GM12865 (cell line): ENCODE data around the gene ARHGAP24.

Experiments used
- DNase-seq: peaks from one replicate; pipeline ENCODE4 v3.0.0; 2010; ENCODE audit warnings: low read depth
- H3K4me3 ChIP-seq: 2 replicates; pipeline ENCODE4 v1.5.1; 2011; ENCODE audit warnings: mild to moderate bottlenecking, low read depth, low read length, control low read depth
- CTCF ChIP-seq: IDR thresholded peaks from 2 replicates; pipeline ENCODE4 v1.5.1; 2011; ENCODE audit warnings: low read length, control low read depth, low read depth, inconsistent platforms; ENCODE audit not compliant: insufficient read depth; ENCODE audit errors: missing control alignments

The ARHGAP24 gene

GRCh38 chr4:85474818-85475630, at the start of gene ARHGAP24:
ARHGAP24 (plus strand) TSS chr4:85475150.
- H3K4me3 ChIP-seq = peak within 1 kb of the TSS; percentile 65
- TF ChIP-seq CTCF = no peak
- DNase-seq = peak; percentile 89

GRCh38 chr4:85426366-85426765, 48.6 kb upstream of the ARHGAP24 start:
- DNase-seq = no peak
- TF ChIP-seq CTCF = no peak
- no peak overlapping the region for H3K4me3 ChIP-seq

GRCh38 chr4:85427123-85427522, 47.8 kb upstream of the ARHGAP24 start:
- no peak for TF ChIP-seq CTCF
- H3K4me3 ChIP-seq = no peak overlapping the region
- DNase-seq = no peak

- TF ChIP-seq CTCF = no peak
- DNase-seq = no peak
- H3K4me3 ChIP-seq = no peak overlapping the region
These were observed 44.7 kb upstream of the ARHGAP24 start for GRCh38 chr4:85430226-85430625.

- TF ChIP-seq CTCF = no peak
- H3K4me3 ChIP-seq = no peak overlapping the region
- DNase-seq = no peak
These were observed 44.3 kb upstream of the ARHGAP24 start for GRCh38 chr4:85430697-85431096.

- DNase-seq = no peak
These were observed 43.8 kb upstream of the ARHGAP24 start for GRCh38 chr4:85431156-85431555.

More at GRCh38 chr4:85431156-85431555, 43.8 kb upstream of the ARHGAP24 start:
- no peak overlapping the region for H3K4me3 ChIP-seq
- TF ChIP-seq CTCF = no peak
